HG03060 (cell line): Measurements from ENCODE around the gene SCPEP1.

Experiments used
- ATAC-seq: cut with Tn5 transposase; IDR thresholded peaks from one replicate; pipeline ENCODE4 v1.9.1; 2021; ENCODE audit warnings: low read depth, moderate number of reproducible peaks; ENCODE audit not compliant: unreplicated experiment

Gene SCPEP1

GRCh38 chr17:56997313-56997712 lies 19.4 kb downstream of the SCPEP1 start:
- no peak for ATAC-seq

GRCh38 chr17:57001541-57001940 lies 23.6 kb downstream of the SCPEP1 start:
- ATAC-seq = no peak

GRCh38 chr17:57002904-57003303 lies 25.0 kb downstream of the SCPEP1 start:
- ATAC-seq = no peak

- peak; percentile 78 for ATAC-seq
Measured at GRCh38 chr17:57004944-57005579, 27.1 kb downstream of the SCPEP1 start.

- no peak for ATAC-seq
Measured at GRCh38 chr17:57006040-57006439, 28.1 kb downstream of the SCPEP1 start.

GRCh38 chr17:57008958-57009357 lies 31.0 kb downstream of the SCPEP1 start:
- no peak for ATAC-seq

- ATAC-seq = no peak
Measured at GRCh38 chr17:57009737-57010445, 32.0 kb downstream of the SCPEP1 start.

GRCh38 chr17:57010487-57010886 lies 32.6 kb downstream of the SCPEP1 start:
- no peak for ATAC-seq

- no peak for ATAC-seq
Measured at GRCh38 chr17:57011491-57012015, 33.6 kb downstream of the SCPEP1 start.

- no peak for ATAC-seq
Measured at GRCh38 chr17:57016071-57016763, 38.3 kb downstream of the SCPEP1 start.

- ATAC-seq = no peak
Measured at GRCh38 chr17:57016764-57017116, 38.8 kb downstream of the SCPEP1 start.

GRCh38 chr17:57017625-57018024 lies 39.7 kb downstream of the SCPEP1 start:
- no peak for ATAC-seq

GRCh38 chr17:57020208-57020607 lies 42.3 kb downstream of the SCPEP1 start:
- no peak for ATAC-seq

GRCh38 chr17:57021226-57021940 lies 43.5 kb downstream of the SCPEP1 start:
- ATAC-seq = no peak

GRCh38 chr17:57025876-57026275 lies 47.9 kb downstream of the SCPEP1 start:
- ATAC-seq = no peak

GRCh38 chr17:57027852-57028251 lies 49.9 kb downstream of the SCPEP1 start:
- no peak for ATAC-seq

- no peak for ATAC-seq
Measured at GRCh38 chr17:57032343-57032742, 54.4 kb downstream of the SCPEP1 start.

GRCh38 chr17:57033296-57033695 lies 55.4 kb downstream of the SCPEP1 start:
- no peak for ATAC-seq

- no peak for ATAC-seq
Measured at GRCh38 chr17:57034807-57035754, 57.1 kb downstream of the SCPEP1 start.

GRCh38 chr17:57035971-57036481 lies 58.1 kb downstream of the SCPEP1 start:
- no peak for ATAC-seq
